Measurements from ENCODE around the gene ANO9. TPM values are rescaled to one million over a fixed set of nuclear protein-coding genes. Genes with fewer than 3 reads are reported as not detected.

The ANO9 gene
- total RNA-seq, 2 donors from 2014 or later: 8.4 to 9.1 TPM

DNA sequence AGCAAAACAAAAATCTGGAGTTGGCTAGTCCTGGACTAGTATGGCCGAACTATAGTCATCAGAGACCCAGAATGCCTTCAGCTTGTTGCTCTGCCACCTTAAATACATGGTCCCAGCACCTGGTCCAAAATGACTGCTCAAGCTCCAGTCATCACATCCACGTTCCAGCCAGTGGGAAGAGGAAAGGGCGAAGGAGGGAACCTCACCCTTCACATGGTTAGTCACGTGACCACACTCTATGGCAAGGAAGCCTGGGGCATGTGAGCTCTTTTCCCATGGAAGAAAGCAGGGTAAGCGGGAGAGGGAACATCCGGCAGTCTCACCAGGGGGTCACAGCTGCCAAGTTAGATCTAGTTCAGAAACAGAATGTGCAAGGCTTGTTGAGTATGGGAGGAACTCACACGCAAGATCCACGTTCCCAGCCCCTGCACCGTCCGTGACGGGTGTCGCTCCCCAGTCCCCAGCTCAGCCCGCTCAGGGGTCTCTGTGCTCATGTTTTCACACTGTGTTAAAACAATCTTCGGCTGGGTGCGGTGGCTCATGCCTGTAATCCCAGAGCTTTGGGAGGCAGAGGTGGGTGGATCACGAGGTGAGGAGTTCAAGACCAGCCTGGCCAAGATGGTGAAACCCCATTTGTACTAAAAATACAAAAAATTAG lies 1.9 kb upstream of the ANO9 start:
- Histone ChIP-seq H3K36me3 (no peaks in the 10 kb centered on the region), H3K27me3 (replicated peaks; ENCODE audit: insufficient read depth) (no peaks in the 10 kb centered on the region), H3K4me1 (replicated peaks) (no peaks in the 10 kb centered on the region), H3K27ac (no peak overlapping the region), H3K4me3 (no peak overlapping the region), H3K9me3 (no peaks in the 10 kb centered on the region)
- DNase-seq (ENCODE audit: low spot score): no peak
- intact Hi-C loops (cut with DNase I): no loop called here
- WGBS: 81% methylated on average over 16 of the region's 16 CpGs
- no peak for TF ChIP-seq POLR2A (IDR thresholded peaks at IDR 0.05)
- TF ChIP-seq, protein P1, sequence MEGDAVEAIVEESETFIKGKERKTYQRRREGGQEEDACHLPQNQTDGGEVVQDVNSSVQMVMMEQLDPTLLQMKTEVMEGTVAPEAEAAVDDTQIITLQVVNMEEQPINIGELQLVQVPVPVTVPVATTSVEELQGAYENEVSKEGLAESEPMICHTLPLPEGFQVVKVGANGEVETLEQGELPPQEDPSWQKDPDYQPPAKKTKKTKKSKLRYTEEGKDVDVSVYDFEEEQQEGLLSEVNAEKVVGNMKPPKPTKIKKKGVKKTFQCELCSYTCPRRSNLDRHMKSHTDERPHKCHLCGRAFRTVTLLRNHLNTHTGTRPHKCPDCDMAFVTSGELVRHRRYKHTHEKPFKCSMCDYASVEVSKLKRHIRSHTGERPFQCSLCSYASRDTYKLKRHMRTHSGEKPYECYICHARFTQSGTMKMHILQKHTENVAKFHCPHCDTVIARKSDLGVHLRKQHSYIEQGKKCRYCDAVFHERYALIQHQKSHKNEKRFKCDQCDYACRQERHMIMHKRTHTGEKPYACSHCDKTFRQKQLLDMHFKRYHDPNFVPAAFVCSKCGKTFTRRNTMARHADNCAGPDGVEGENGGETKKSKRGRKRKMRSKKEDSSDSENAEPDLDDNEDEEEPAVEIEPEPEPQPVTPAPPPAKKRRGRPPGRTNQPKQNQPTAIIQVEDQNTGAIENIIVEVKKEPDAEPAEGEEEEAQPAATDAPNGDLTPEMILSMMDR (IDR thresholded peaks at IDR 0.05): no peak

DNA sequence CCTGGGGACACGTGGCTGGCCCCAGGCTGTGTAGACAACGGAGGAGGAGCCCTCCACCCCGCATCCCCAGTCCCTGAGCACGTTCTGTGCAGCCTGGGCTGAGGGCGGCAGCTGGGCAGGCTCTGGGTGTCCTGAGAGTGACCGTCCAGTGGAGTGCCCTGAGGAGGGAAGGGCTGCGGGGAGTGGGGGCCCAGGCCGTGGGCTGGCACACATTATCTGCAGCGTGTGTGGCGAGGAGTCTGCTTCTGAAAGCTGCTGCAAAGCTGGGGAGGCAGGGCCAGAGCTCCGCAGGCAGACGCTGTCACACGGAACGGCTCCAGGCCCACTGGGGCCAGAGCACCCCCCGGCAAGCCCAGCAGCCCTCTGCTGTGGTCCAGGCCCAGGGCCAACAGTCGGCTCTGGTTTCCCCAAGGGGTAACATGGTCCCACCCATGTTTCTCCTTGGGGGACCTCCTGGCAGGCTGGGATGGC lies 835 bp upstream of the ANO9 start:
- Histone ChIP-seq H3K4me3 (no peak overlapping the region), H3K4me1 (replicated peaks) (no peaks in the 10 kb centered on the region), H3K36me3 (no peaks in the 10 kb centered on the region), H3K27ac (no peak overlapping the region), H3K9me3 (no peaks in the 10 kb centered on the region), H3K27me3 (replicated peaks; ENCODE audit: insufficient read depth) (no peaks in the 10 kb centered on the region)
- 72% methylated on average over 14 of the region's 16 CpGs for WGBS
- no peak for TF ChIP-seq POLR2AphosphoS5 (IDR thresholded peaks at IDR 0.05)
- TF ChIP-seq POLR2A (IDR thresholded peaks at IDR 0.05): no peak
- TF ChIP-seq, protein P1 (IDR thresholded peaks at IDR 0.05): no peak
- intact Hi-C loops (cut with DNase I): no loop called here
- DNase-seq (ENCODE audit: low spot score): no peak

DNA sequence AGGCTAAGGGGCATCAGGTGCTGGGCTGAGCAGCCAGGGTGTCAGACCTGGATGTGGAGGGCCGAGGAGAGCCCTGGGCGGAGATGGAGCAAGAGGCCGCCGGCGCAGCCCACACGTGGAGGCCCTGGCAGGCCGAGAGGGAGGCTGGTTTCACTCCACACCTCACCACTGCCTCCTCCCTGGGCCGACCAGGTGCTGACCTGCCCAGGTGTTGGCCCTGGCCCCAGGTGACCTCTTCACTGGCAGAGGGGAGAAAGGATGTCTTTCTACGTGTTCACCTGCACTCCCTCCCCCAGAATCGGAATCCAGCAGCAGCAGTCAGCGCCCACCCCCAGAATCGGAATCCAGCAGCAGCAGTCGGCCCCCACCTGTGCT lies 781 bp downstream of the ANO9 start:
- no peaks in the 10 kb centered on the region for H3K9me3 ChIP-seq
- H3K36me3 ChIP-seq: no peaks in the 10 kb centered on the region
- TF ChIP-seq POLR2AphosphoS5 (IDR thresholded peaks at IDR 0.05) (no peak), POLR2A (IDR thresholded peaks at IDR 0.05) (no peak)
- TF ChIP-seq, protein P1 (IDR thresholded peaks at IDR 0.05): no peak
- intact Hi-C loops (cut with DNase I): no loop called here
- DNase-seq (ENCODE audit: low spot score): no peak
- WGBS: 66% methylated on average over 12 of the region's 13 CpGs
- H3K27me3 ChIP-seq (replicated peaks; ENCODE audit: insufficient read depth): no peaks in the 10 kb centered on the region
- no peaks in the 10 kb centered on the region for H3K4me1 ChIP-seq (replicated peaks)
- H3K27ac ChIP-seq: no peak overlapping the region
- no peak overlapping the region for H3K4me3 ChIP-seq

- 91% methylated on average over 27 of the region's 27 CpGs for WGBS
- TF ChIP-seq POLR2A (IDR thresholded peaks at IDR 0.05): no peak
- no peak for TF ChIP-seq POLR2AphosphoS5 (IDR thresholded peaks at IDR 0.05)
- TF ChIP-seq, protein P1 (IDR thresholded peaks at IDR 0.05): no peak
- H3K9me3 ChIP-seq: no peaks in the 10 kb centered on the region
- DNase-seq (ENCODE audit: low spot score): no peak
- H3K27me3 ChIP-seq (replicated peaks; ENCODE audit: insufficient read depth): no peaks in the 10 kb centered on the region
- no peaks in the 10 kb centered on the region for H3K36me3 ChIP-seq
- H3K27ac ChIP-seq: no peak overlapping the region
- no peak overlapping the region for H3K4me3 ChIP-seq
- no peaks in the 10 kb centered on the region for H3K4me1 ChIP-seq (replicated peaks)
- intact Hi-C loops (cut with DNase I): no loop called here
These were observed 1.5 kb downstream of the ANO9 start for GRCh38 chr11:440065-441042.
